RWPE2 (cell line): ENCODE measurements around the gene EDN3.
A peak's percentile ranks its signal among the peaks of the same experiment; 100 is the strongest.

Experiments
- ATAC-seq: fragments of 200-7000 bp; cut with Tn5 transposase; 3 replicates; pipeline ENCODE4 v1.9.1; 2021; ENCODE audit warnings: low read depth
- DNase-seq: peaks from one replicate; pipeline ENCODE4 v3.0.0-alpha.2; 2020; ENCODE audit warnings: low spot score
- H3K27ac ChIP-seq: fragments of 450-650 bp; 2 replicates; pipeline ENCODE4 v1.5.1; 2017; ENCODE audit warnings: mild to moderate bottlenecking; ENCODE audit not compliant: poor library complexity, severe bottlenecking
- H3K27me3 ChIP-seq: fragments of 250-450 bp; sonication (Bioruptor Pico); 2 replicates; pipeline ENCODE4 v1.5.1; 2021; ENCODE audit warnings: mild to moderate bottlenecking, moderate library complexity; ENCODE audit not compliant: insufficient read depth, poor library complexity, severe bottlenecking
- H3K36me3 ChIP-seq: fragments of 250-450 bp; sonication (Bioruptor Pico); 2 replicates; pipeline ENCODE4 v1.5.1; 2020; ENCODE audit warnings: low read depth, mild to moderate bottlenecking, moderate library complexity
- H3K4me1 ChIP-seq: fragments of 250-450 bp; sonication (Bioruptor Pico); 2 replicates; pipeline ENCODE4 v1.5.1; 2021; ENCODE audit warnings: mild to moderate bottlenecking, moderate library complexity; ENCODE audit not compliant: insufficient read depth, poor library complexity, severe bottlenecking
- H3K4me3 ChIP-seq: fragments of 250-450 bp; sonication (Bioruptor Pico); 2 replicates; pipeline ENCODE4 v1.5.1; 2021; ENCODE audit warnings: mild to moderate bottlenecking, moderate library complexity; ENCODE audit not compliant: severe bottlenecking
- H3K9me3 ChIP-seq: fragments of 250-450 bp; sonication (Bioruptor Pico); 2 replicates; pipeline ENCODE4 v1.5.1; 2021; ENCODE audit warnings: mild to moderate bottlenecking, moderate library complexity; ENCODE audit not compliant: severe bottlenecking
- TF ChIP-seq, protein P1 (sequence below): fragments of 450-650 bp; IDR thresholded peaks from one replicate; pipeline ENCODE4 v1.5.1; 2017; ENCODE audit warnings: mild to moderate bottlenecking, moderate library complexity; ENCODE audit not compliant: poor library complexity, severe bottlenecking

EDN3 gene

GRCh38 chr20:59295531-59295930, 4.9 kb upstream of the EDN3 start:
- no peaks in the 10 kb centered on the region for H3K9me3 ChIP-seq
- ATAC-seq (no peak), DNase-seq (no peak)
- TF ChIP-seq, protein P1, sequence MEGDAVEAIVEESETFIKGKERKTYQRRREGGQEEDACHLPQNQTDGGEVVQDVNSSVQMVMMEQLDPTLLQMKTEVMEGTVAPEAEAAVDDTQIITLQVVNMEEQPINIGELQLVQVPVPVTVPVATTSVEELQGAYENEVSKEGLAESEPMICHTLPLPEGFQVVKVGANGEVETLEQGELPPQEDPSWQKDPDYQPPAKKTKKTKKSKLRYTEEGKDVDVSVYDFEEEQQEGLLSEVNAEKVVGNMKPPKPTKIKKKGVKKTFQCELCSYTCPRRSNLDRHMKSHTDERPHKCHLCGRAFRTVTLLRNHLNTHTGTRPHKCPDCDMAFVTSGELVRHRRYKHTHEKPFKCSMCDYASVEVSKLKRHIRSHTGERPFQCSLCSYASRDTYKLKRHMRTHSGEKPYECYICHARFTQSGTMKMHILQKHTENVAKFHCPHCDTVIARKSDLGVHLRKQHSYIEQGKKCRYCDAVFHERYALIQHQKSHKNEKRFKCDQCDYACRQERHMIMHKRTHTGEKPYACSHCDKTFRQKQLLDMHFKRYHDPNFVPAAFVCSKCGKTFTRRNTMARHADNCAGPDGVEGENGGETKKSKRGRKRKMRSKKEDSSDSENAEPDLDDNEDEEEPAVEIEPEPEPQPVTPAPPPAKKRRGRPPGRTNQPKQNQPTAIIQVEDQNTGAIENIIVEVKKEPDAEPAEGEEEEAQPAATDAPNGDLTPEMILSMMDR, result no peak
- no peaks in the 10 kb centered on the region for H3K36me3 ChIP-seq
- H3K27me3 ChIP-seq, result peaks cover 97% of the 10 kb centered on the region
- H3K4me3 ChIP-seq, result no peak overlapping the region
- H3K27ac ChIP-seq, result no peak overlapping the region
- H3K4me1 ChIP-seq, result no peaks in the 10 kb centered on the region

DNA sequence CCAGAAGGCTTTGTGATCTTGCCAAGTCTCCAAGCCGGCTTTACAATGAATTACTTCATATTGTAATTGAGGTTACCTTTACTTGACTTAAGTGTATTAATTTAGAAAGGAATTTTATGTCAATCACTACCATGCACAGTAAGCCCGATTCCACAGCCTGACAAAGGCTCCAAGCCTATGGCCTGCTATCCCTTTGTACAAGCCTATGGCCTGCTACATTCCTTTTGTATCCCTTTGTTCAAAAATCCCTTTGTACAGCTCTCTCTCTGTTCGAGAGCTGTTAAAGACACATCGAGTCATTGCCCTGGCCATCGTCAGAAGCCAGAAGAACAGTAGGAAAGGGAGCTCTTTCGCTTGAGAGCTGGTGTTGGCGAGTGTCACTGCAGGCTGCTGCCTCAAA, 2.7 kb upstream of the EDN3 start:
- Histone ChIP-seq H3K4me3 (no peak overlapping the region), H3K27me3 (peaks cover 98% of the 10 kb centered on the region), H3K27ac (no peak overlapping the region), H3K36me3 (no peaks in the 10 kb centered on the region), H3K4me1 (no peaks in the 10 kb centered on the region), H3K9me3 (no peaks in the 10 kb centered on the region)
- DNase-seq (no peak), ATAC-seq (no peak)
- TF ChIP-seq, protein P1, result no peak

DNA sequence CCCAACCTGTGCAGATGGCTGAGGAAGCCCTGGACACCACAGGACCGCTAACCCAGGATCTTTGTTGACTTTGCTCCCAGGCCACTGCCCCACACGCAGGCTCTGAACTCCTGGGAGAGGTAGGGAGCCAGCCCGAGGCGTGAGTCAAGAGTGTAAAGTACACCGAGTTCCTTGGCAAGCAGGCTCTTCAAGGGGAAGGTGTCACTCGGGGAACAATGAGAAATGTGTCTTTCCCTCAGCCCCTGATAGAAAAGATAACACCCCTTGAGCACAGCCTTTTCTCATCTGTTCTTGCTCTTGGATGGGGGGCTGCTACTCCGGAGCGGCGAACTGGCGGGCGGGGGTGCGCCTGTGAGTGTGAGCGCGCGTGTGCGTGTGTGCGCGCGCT, 472 bp upstream of the EDN3 start:
- TF ChIP-seq, protein P1, result no peak
- Histone ChIP-seq H3K36me3 (no peaks in the 10 kb centered on the region), H3K4me1 (no peaks in the 10 kb centered on the region), H3K27ac (no peak overlapping the region), H3K27me3 (peaks cover 98% of the 10 kb centered on the region), H3K4me3 (no peak overlapping the region), H3K9me3 (no peaks in the 10 kb centered on the region)
- peak; percentile 15; the same call in 2 of the 3 replicates for ATAC-seq
- no peak for DNase-seq

DNA sequence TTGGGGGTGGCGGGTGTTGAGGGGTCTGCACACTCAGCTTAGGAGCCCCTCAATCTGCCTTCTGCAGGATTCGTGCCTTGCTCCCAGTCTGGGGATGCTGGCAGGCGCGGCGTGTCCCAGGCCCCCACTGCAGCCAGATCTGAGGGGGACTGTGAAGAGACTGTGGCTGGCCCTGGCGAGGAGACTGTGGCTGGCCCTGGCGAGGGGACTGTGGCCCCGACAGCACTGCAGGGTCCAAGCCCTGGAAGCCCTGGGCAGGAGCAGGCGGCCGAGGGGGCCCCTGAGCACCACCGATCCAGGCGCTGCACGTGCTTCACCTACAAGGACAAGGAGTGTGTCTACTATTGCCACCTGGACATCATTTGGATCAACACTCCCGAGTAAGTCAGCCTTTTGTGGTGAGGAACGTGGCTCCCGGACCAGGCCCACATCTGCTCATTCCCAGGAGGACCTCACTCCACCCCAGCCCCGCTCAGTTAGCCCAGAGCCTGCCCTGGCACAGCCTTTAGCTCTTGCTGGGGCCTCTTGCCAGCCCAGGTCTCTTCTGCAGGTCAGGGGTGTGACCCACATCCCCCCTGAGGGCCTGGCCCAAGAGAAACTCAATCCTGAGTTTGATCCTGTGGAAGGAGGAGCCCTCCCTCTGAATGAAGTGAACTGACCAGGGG, 1.1 kb downstream of the EDN3 start:
- Histone ChIP-seq H3K27me3 (peaks cover 97% of the 10 kb centered on the region), H3K4me1 (no peaks in the 10 kb centered on the region), H3K4me3 (no peak overlapping the region), H3K27ac (no peak overlapping the region), H3K9me3 (no peaks in the 10 kb centered on the region), H3K36me3 (no peaks in the 10 kb centered on the region)
- ATAC-seq, result no peak
- no peak for DNase-seq
- TF ChIP-seq, protein P1, result no peak

DNA sequence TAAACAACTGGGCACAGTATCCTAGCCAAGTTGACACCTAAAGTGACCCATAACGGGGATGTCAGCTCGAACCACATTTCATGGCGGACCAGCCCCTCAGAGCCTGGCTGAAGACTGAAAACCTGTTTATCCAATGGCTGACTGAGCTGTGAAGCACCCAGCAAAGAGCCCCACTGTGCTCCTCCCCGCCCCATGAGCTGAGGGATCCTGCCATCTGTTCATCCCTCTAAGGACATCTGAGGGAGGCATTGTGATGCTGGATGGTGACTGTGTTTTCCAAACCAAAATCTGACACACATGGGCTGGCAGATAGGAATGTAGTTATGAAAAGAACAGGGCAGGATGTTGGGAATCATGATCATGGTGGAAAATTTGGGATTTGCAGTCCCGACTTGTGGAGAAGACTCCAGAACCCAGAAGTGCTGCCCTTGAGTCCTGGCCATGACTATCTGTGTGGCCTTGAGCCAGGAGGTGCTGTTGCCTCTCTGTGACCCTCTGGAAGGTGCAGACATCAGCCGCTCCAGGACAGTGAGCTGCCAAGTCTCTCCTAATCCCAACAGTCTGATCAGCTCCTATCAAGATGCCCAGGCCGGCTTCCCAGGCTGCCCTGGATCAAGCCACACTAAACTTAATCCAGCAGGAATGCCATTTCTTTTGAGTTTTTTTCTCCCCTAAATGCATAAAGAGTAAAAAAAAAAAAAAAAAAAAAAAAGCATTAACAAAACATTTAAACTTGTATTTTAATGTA, 5.7 kb downstream of the EDN3 start:
- DNase-seq (no peak), ATAC-seq (no peak)

More for the DNA sequence above, 5.7 kb downstream of the EDN3 start:
- Histone ChIP-seq H3K36me3 (no peaks in the 10 kb centered on the region), H3K27ac (no peak overlapping the region), H3K27me3 (peaks cover 77% of the 10 kb centered on the region), H3K9me3 (no peaks in the 10 kb centered on the region), H3K4me1 (no peaks in the 10 kb centered on the region), H3K4me3 (no peak overlapping the region)
- TF ChIP-seq, protein P1, result no peak
